Measurements from ENCODE around the gene IFITM2. TPM values are rescaled to one million over a fixed set of nuclear protein-coding genes. Genes with fewer than 3 reads are reported as not detected.
"Not testable (repeated sequence)": the region's sequence is repeated elsewhere in the genome, so short reads cannot be mapped to it uniquely, and the experiment has no call there.

Gene IFITM2
- total RNA-seq, 1 donor from 2014 or later, result 112 TPM

- Mint-ChIP-seq H3K4me3 (peak overlapping the region; percentile 53), H3K9me3 (no peaks in the 10 kb centered on the region), H3K36me3 (ENCODE audit: low read depth) (no peaks in the 10 kb centered on the region), H3K27ac (peak overlapping the region; percentile 92), H3K27me3 (no peaks in the 10 kb centered on the region), H3K4me1 (peaks cover 56% of the 10 kb centered on the region)
- CTCF ChIA-PET, result interaction anchor here (1.2 kb wide), 1 partner anchor 70 kb away, joined by 3 read pairs; no protein-coding TSS in a partner anchor
- DNase-seq, result peak; percentile 46
- peak; percentile 65 for ATAC-seq (ENCODE audit: low read depth)
- intact Hi-C loops (cut with micrococcal nuclease), result loop anchor here (2.0 kb wide), 2 partner anchors 14 to 22 kb away; no protein-coding TSS in a partner anchor
- TF ChIP-seq, protein P1, sequence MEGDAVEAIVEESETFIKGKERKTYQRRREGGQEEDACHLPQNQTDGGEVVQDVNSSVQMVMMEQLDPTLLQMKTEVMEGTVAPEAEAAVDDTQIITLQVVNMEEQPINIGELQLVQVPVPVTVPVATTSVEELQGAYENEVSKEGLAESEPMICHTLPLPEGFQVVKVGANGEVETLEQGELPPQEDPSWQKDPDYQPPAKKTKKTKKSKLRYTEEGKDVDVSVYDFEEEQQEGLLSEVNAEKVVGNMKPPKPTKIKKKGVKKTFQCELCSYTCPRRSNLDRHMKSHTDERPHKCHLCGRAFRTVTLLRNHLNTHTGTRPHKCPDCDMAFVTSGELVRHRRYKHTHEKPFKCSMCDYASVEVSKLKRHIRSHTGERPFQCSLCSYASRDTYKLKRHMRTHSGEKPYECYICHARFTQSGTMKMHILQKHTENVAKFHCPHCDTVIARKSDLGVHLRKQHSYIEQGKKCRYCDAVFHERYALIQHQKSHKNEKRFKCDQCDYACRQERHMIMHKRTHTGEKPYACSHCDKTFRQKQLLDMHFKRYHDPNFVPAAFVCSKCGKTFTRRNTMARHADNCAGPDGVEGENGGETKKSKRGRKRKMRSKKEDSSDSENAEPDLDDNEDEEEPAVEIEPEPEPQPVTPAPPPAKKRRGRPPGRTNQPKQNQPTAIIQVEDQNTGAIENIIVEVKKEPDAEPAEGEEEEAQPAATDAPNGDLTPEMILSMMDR (IDR thresholded peaks at IDR 0.05), result no peak
- POLR2A ChIA-PET, result interaction anchor here (0.6 to 2.0 kb wide), 12 partner anchors 10 to 119 kb away, joined by 3 to 25 read pairs (median 4); partner anchors contain the start of genes BET1L, PGGHG and RIC8A
Measured at GRCh38 chr11:326842-327580, 19.4 kb downstream of the IFITM2 start.

GRCh38 chr11:327581-327923 lies 19.9 kb downstream of the IFITM2 start:
- Mint-ChIP-seq H3K9me3 (no peaks in the 10 kb centered on the region), H3K27me3 (no peaks in the 10 kb centered on the region), H3K4me3 (peak overlapping the region; percentile 53), H3K27ac (peak overlapping the region; percentile 92), H3K4me1 (peaks cover 56% of the 10 kb centered on the region), H3K36me3 (ENCODE audit: low read depth) (no peaks in the 10 kb centered on the region)
- TF ChIP-seq, protein P1 (IDR thresholded peaks at IDR 0.05), result no peak
- ChIA-PET POLR2A (interaction anchor here (0.7 to 2.0 kb wide), 10 partner anchors 11 to 120 kb away, joined by 3 to 25 read pairs (median 4); partner anchors contain the start of genes BET1L, PGGHG and RIC8A), CTCF (interaction anchor here (1.2 kb wide), 1 partner anchor 70 kb away, joined by 3 read pairs; no protein-coding TSS in a partner anchor)
- intact Hi-C loops (cut with micrococcal nuclease), result loop anchor here (2.0 kb wide), 2 partner anchors 15 to 21 kb away; no protein-coding TSS in a partner anchor
- no peak for ATAC-seq (ENCODE audit: low read depth)
- DNase-seq, result no peak

GRCh38 chr11:328012-328411 lies 20.4 kb downstream of the IFITM2 start:
- intact Hi-C loops (cut with micrococcal nuclease), result no loop called here
- DNase-seq, result no peak

GRCh38 chr11:328516-329100 lies 21.0 kb downstream of the IFITM2 start:
- H3K36me3 Mint-ChIP-seq (ENCODE audit: low read depth); H3K9me3 Mint-ChIP-seq; DNase-seq; CTCF ChIA-PET; H3K4me3 Mint-ChIP-seq; intact Hi-C loops (cut with micrococcal nuclease); H3K27me3 Mint-ChIP-seq; ATAC-seq (ENCODE audit: low read depth): not testable (repeated sequence)
- Mint-ChIP-seq H3K27ac (peak overlapping the region; percentile 50), H3K4me1 (peaks cover 56% of the 10 kb centered on the region)
- POLR2A ChIA-PET, result interaction anchor here (0.6 to 3.5 kb wide), 6 partner anchors 11 to 448 kb away, joined by 3 to 21 read pairs (median 4); no protein-coding TSS in a partner anchor

More at GRCh38 chr11:328012-328411, 20.4 kb downstream of the IFITM2 start:
- H3K27me3 Mint-ChIP-seq, result no peaks in the 10 kb centered on the region
- POLR2A ChIA-PET, result interaction anchor here (0.6 to 3.5 kb wide), 10 partner anchors 11 to 120 kb away, joined by 3 to 25 read pairs (median 6); partner anchors contain the start of genes BET1L, PGGHG and RIC8A
- peaks cover 56% of the 10 kb centered on the region for H3K4me1 Mint-ChIP-seq
- no peaks in the 10 kb centered on the region for H3K36me3 Mint-ChIP-seq (ENCODE audit: low read depth)
- TF ChIP-seq, protein P1 (IDR thresholded peaks at IDR 0.05), result no peak
- ATAC-seq (ENCODE audit: low read depth), result no peak
- H3K9me3 Mint-ChIP-seq, result no peaks in the 10 kb centered on the region
- peak overlapping the region; percentile 50 for H3K27ac Mint-ChIP-seq
- no peak overlapping the region for H3K4me3 Mint-ChIP-seq
- CTCF ChIA-PET, result no interaction called here

- POLR2A ChIA-PET, result interaction anchor here (1.0 to 3.5 kb wide), 3 partner anchors 10 to 26 kb away, joined by 3 to 21 read pairs (median 3); no protein-coding TSS in a partner anchor
- intact Hi-C loops (cut with micrococcal nuclease), result no loop called here
- ATAC-seq (ENCODE audit: low read depth), result no peak
Measured at GRCh38 chr11:329886-330253, 22.3 kb downstream of the IFITM2 start.

More at GRCh38 chr11:329886-330253, 22.3 kb downstream of the IFITM2 start:
- H3K4me3 Mint-ChIP-seq, result no peak overlapping the region
- CTCF ChIA-PET, result interaction anchor here (1.3 to 1.9 kb wide), 2 partner anchors 21 to 79 kb away, joined by 3 to 8 read pairs; no protein-coding TSS in a partner anchor
- no peaks in the 10 kb centered on the region for H3K27me3 Mint-ChIP-seq
- no peaks in the 10 kb centered on the region for H3K36me3 Mint-ChIP-seq (ENCODE audit: low read depth)
- no peak for DNase-seq
- H3K9me3 Mint-ChIP-seq, result no peaks in the 10 kb centered on the region
- TF ChIP-seq, protein P1 (IDR thresholded peaks at IDR 0.05), result no peak
- H3K4me1 Mint-ChIP-seq, result peaks cover 52% of the 10 kb centered on the region
- peak overlapping the region; percentile 75 for H3K27ac Mint-ChIP-seq

All from activated B cell treated with CpG ODN at 0.5 μM for 24 hours (primary cell).